ENCODE measurements around the gene RFXANK. TPM values are rescaled to one million over a fixed set of nuclear protein-coding genes. Genes with fewer than 3 reads are reported as not detected.

The RFXANK gene
- total RNA-seq, 2 experiments from 2014 or later = 36.3 to 37.2 TPM

DNA sequence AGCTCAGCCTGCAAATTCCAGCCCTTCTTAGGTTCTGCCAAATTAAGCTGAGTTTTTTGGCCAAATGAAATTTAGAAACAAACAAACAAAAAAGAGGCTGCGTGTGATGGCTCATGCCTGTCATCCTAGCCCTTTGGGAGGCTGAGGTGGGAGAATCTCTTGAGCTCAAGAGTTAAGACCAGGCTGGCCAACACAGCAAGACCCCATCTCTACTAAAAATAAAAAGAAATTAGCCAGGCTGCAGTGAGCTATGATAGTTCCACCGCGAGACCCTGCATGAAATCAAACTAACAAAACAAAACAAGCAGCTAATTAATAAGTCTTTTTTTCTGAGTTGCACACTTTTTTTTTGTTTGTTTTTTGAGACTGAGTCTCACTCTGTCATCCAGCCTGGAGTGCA, 37.6 kb downstream of the RFXANK start:
- ChIA-PET POLR2A (no interaction called here), CTCF (no interaction called here)
- Histone ChIP-seq H3K9me3 (ENCODE audit: control insufficient read depth in 1 of 2, insufficient read depth in 1 of 2, low read length in 2 of 2) (peaks cover 6 to 14% of the 10 kb centered on the region in 2 experiments), H3K27me3 (ENCODE audit: control insufficient read depth in 1 of 2, insufficient read depth in 2 of 2, low read length in 2 of 2) (peaks cover 0 to 7% of the 10 kb centered on the region in 2 experiments), H3K4me1 (ENCODE audit: insufficient read depth, low read length) (peaks cover 8% of the 10 kb centered on the region), H3K27ac (ENCODE audit: low read depth in 1 of 2, low read length in 2 of 2) (no peak overlapping the region), H3K36me3 (ENCODE audit: insufficient read depth, low read length) (no peaks in the 10 kb centered on the region), H3K4me3 (ENCODE audit: low read length) (no peak overlapping the region)
- Mint-ChIP-seq H3K36me3 (ENCODE audit: low read depth) (no peaks in the 10 kb centered on the region), H3K4me1 (ENCODE audit: low read depth) (no peaks in the 10 kb centered on the region), H3K27me3 (peaks cover 19% of the 10 kb centered on the region), H3K4me3 (no peak overlapping the region), H3K27ac (no peak overlapping the region), H3K9me3 (no peaks in the 10 kb centered on the region)
- DNase-seq (no peak), ATAC-seq (ENCODE audit: poor library complexity) (no peak)
- intact Hi-C loops (cut with DNase I, micrococcal nuclease) = no loop called here
- TF ChIP-seq, protein P1, sequence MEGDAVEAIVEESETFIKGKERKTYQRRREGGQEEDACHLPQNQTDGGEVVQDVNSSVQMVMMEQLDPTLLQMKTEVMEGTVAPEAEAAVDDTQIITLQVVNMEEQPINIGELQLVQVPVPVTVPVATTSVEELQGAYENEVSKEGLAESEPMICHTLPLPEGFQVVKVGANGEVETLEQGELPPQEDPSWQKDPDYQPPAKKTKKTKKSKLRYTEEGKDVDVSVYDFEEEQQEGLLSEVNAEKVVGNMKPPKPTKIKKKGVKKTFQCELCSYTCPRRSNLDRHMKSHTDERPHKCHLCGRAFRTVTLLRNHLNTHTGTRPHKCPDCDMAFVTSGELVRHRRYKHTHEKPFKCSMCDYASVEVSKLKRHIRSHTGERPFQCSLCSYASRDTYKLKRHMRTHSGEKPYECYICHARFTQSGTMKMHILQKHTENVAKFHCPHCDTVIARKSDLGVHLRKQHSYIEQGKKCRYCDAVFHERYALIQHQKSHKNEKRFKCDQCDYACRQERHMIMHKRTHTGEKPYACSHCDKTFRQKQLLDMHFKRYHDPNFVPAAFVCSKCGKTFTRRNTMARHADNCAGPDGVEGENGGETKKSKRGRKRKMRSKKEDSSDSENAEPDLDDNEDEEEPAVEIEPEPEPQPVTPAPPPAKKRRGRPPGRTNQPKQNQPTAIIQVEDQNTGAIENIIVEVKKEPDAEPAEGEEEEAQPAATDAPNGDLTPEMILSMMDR (IDR thresholded peaks at IDR 0.05) = no peak

DNA sequence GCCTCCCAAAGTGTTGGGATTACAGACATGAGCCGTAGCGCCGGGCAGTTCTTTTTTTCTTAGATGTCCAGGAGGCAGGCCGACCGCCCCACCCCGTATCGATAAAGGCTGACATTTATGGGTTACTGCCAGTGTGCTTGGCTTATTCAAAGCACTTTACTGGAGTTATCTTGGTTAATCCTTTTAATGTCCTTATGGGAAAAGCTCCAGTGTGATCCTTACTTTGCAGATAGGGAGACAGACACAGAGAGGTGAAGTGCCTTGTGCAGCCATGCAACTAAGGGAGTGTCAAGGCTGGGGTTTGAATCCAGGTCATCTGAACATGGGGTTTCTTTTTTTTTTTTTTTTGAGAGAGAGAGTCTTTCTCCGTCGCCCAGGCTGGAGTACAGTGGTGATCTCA, 38.9 kb downstream of the RFXANK start:
- ChIA-PET CTCF (interaction anchor here (0.7 kb wide), 1 partner anchor 142 kb away, joined by 4 read pairs; no protein-coding TSS in a partner anchor), POLR2A (no interaction called here)
- TF ChIP-seq, protein P1 (IDR thresholded peaks at IDR 0.05) = no peak
- Mint-ChIP-seq H3K4me3 (no peak overlapping the region), H3K4me1 (ENCODE audit: low read depth) (no peaks in the 10 kb centered on the region), H3K36me3 (ENCODE audit: low read depth) (no peaks in the 10 kb centered on the region), H3K27me3 (peaks cover 13% of the 10 kb centered on the region), H3K9me3 (peaks cover under 1% of the 10 kb centered on the region), H3K27ac (no peak overlapping the region)
- Histone ChIP-seq H3K4me3 (ENCODE audit: low read length) (no peak overlapping the region), H3K4me1 (ENCODE audit: insufficient read depth, low read length) (no peaks in the 10 kb centered on the region), H3K9me3 (ENCODE audit: control insufficient read depth in 1 of 2, insufficient read depth in 1 of 2, low read length in 2 of 2) (peaks cover 18 to 20% of the 10 kb centered on the region in 2 experiments), H3K27ac (ENCODE audit: low read depth in 1 of 2, low read length in 2 of 2) (no peak overlapping the region), H3K36me3 (ENCODE audit: insufficient read depth, low read length) (no peaks in the 10 kb centered on the region), H3K27me3 (ENCODE audit: control insufficient read depth in 1 of 2, insufficient read depth in 2 of 2, low read length in 2 of 2) (peaks cover 0 to 3% of the 10 kb centered on the region in 2 experiments)
- ATAC-seq (ENCODE audit: poor library complexity) (no peak), DNase-seq (no peak)
- intact Hi-C loops (cut with DNase I, micrococcal nuclease) = no loop called here

DNA sequence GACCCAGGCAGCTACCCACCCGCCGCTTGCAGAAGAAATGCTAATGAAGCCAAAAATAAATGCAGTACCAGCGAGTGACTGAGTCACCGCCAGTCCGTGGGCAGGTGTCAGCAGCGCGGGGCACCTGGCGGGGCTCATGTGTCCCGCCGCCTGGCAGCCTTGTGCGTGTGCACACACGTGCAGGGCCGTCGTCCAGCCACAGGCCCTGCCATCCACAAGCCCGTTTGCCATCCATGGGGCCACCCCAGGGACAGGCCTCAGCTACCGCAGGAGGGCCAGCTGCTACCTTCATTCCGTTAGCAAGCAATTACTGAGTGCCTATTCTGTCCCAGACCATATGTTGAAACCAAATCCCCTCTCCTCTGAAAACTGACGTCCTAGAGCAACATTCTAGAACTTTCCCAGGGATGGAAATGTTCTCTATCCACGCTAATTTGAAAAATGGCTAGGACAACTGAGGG, 40.2 kb downstream of the RFXANK start:
- Mint-ChIP-seq H3K4me1 (ENCODE audit: low read depth) (no peaks in the 10 kb centered on the region), H3K4me3 (no peak overlapping the region), H3K36me3 (ENCODE audit: low read depth) (no peaks in the 10 kb centered on the region), H3K27me3 (peaks cover 13% of the 10 kb centered on the region), H3K27ac (no peak overlapping the region), H3K9me3 (peaks cover 3% of the 10 kb centered on the region)
- H3K4me3 ChIP-seq (ENCODE audit: low read length) = no peak overlapping the region
- peaks cover 14 to 24% of the 10 kb centered on the region in 2 experiments for H3K9me3 ChIP-seq (ENCODE audit: control insufficient read depth in 1 of 2, insufficient read depth in 1 of 2, low read length in 2 of 2)
- ATAC-seq (ENCODE audit: poor library complexity) = no peak
- H3K27me3 ChIP-seq (ENCODE audit: control insufficient read depth in 1 of 2, insufficient read depth in 2 of 2, low read length in 2 of 2) = peaks cover 0 to 2% of the 10 kb centered on the region in 2 experiments
- H3K4me1 ChIP-seq (ENCODE audit: insufficient read depth, low read length) = no peaks in the 10 kb centered on the region
- TF ChIP-seq, protein P1 (IDR thresholded peaks at IDR 0.05) = no peak
- intact Hi-C loops (cut with DNase I, micrococcal nuclease) = no loop called here
- no peak for DNase-seq
- no peak overlapping the region for H3K27ac ChIP-seq (ENCODE audit: low read depth in 1 of 2, low read length in 2 of 2)
- no peaks in the 10 kb centered on the region for H3K36me3 ChIP-seq (ENCODE audit: insufficient read depth, low read length)
- CTCF ChIA-PET = no interaction called here
- POLR2A ChIA-PET = no interaction called here

All from CD4-positive, alpha-beta T cell (primary cell).